Parathyroid adenoma (tissue), 2 donors: Measurements from ENCODE around the gene RNF125.
"Not testable (repeated sequence)": the region's sequence is repeated elsewhere in the genome, so short reads cannot be mapped to it uniquely, and the experiment has no call there.

Experiments
- H2AFZ ChIP-seq: fragments of 300-600 bp; sonication (generic); one replicate; pipeline ENCODE4 v1.7.0; 2017; ENCODE audit warnings: antibody characterized with exemption, mild to moderate bottlenecking
- H3K27ac ChIP-seq: fragments of 300-600 bp; sonication (generic); one replicate; pipeline ENCODE4 v1.7.0; 2017
- H3K27me3 ChIP-seq: fragments of 300-600 bp; sonication (generic); one replicate; pipeline ENCODE4 v1.7.0; 2017; ENCODE audit warnings: low read length; ENCODE audit not compliant: control insufficient read depth, insufficient read depth
- H3K36me3 ChIP-seq: fragments of 300-600 bp; sonication (generic); one replicate; pipeline ENCODE4 v1.7.0; 2017; ENCODE audit warnings: low read length; ENCODE audit not compliant: control insufficient read depth, insufficient read depth
- H3K4me1 ChIP-seq: fragments of 300-600 bp; sonication (generic); one replicate; pipeline ENCODE4 v1.7.0; 2017; ENCODE audit warnings: control low read depth
- H3K4me2 ChIP-seq: fragments of 300-600 bp; sonication (generic); one replicate; pipeline ENCODE4 v1.7.0; 2017; ENCODE audit warnings: low read length
- H3K4me3 ChIP-seq: fragments of 300-600 bp; sonication (generic); one replicate; pipeline ENCODE4 v1.7.0; 2017; ENCODE audit warnings: low read depth, low read length
- H3K79me2 ChIP-seq: fragments of 300-600 bp; sonication (generic); one replicate; pipeline ENCODE4 v1.7.0; 2017; ENCODE audit warnings: control low read depth
- H3K9ac ChIP-seq: fragments of 300-600 bp; sonication (generic); one replicate; pipeline ENCODE4 v1.7.0; 2017; ENCODE audit warnings: mild to moderate bottlenecking
- H3K9me3 ChIP-seq: fragments of 300-600 bp; sonication (generic); one replicate; pipeline ENCODE4 v1.7.0; 2017; ENCODE audit warnings: low read length; ENCODE audit not compliant: control insufficient read depth
- TF ChIP-seq, protein P1 (sequence below): fragments of 300-600 bp; sonication (generic); IDR thresholded peaks from one replicate; pipeline ENCODE4 v1.7.0; 2017; ENCODE audit warnings: antibody characterized with exemption, mild to moderate bottlenecking
- donor health status: primary hyperparathyroidism.

RNF125 gene

DNA sequence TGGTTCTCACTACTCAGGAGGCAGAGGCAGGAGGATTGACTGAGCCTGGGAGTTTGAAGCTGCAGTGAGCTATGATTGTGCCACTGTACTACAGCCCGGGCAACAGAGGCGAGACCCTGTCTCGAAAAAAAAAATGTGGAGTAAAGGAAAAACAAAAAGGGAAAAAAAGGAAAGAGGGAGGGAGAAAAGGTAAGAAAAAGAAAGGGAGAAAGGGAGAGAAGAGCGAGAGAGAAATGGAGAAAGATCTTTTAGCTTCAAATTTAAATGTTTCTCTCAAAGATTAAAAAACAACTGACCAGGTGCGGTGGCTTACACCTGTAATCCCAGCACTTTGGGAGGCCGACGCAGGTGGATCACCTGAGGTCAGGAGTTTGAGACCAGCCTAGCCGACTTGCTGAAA, 65.2 kb downstream of the RNF125 start:
- H3K9ac ChIP-seq = no peak overlapping the region
- H3K4me2 ChIP-seq = no peak overlapping the region
- no peak overlapping the region for H3K4me3 ChIP-seq
- H2AFZ ChIP-seq = no peak overlapping the region
- H3K9me3 ChIP-seq = no peaks in the 10 kb centered on the region
- TF ChIP-seq, protein P1, sequence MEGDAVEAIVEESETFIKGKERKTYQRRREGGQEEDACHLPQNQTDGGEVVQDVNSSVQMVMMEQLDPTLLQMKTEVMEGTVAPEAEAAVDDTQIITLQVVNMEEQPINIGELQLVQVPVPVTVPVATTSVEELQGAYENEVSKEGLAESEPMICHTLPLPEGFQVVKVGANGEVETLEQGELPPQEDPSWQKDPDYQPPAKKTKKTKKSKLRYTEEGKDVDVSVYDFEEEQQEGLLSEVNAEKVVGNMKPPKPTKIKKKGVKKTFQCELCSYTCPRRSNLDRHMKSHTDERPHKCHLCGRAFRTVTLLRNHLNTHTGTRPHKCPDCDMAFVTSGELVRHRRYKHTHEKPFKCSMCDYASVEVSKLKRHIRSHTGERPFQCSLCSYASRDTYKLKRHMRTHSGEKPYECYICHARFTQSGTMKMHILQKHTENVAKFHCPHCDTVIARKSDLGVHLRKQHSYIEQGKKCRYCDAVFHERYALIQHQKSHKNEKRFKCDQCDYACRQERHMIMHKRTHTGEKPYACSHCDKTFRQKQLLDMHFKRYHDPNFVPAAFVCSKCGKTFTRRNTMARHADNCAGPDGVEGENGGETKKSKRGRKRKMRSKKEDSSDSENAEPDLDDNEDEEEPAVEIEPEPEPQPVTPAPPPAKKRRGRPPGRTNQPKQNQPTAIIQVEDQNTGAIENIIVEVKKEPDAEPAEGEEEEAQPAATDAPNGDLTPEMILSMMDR = no peak
- no peak overlapping the region for H3K27ac ChIP-seq
- no peaks in the 10 kb centered on the region for H3K4me1 ChIP-seq
- H3K36me3 ChIP-seq = no peaks in the 10 kb centered on the region
- H3K79me2 ChIP-seq = no peaks in the 10 kb centered on the region
- no peaks in the 10 kb centered on the region for H3K27me3 ChIP-seq

DNA sequence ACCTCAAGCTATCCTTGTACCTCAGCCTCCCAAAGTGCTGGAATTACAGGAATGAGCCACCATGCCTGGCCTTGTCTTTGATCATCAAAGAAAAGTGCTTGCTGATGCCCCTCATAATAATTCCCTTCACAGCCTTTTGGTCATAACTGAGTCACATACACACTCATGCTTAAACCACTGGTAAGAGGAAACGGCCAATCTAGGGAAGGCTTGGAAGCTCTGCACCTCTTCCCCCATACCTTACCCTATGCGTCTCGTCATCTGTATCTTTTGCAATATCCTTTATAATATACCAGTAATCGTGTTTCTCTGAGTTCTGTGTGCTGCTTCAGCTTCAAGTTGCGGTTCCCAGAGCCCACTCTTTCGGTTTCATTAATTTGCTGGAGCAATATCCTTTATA, 68.3 kb downstream of the RNF125 start:
- no peak overlapping the region for H2AFZ ChIP-seq
- no peak overlapping the region for H3K9ac ChIP-seq
- no peak overlapping the region for H3K27ac ChIP-seq
- no peaks in the 10 kb centered on the region for H3K36me3 ChIP-seq
- TF ChIP-seq, protein P1 = no peak
- H3K9me3 ChIP-seq = no peaks in the 10 kb centered on the region
- no peaks in the 10 kb centered on the region for H3K79me2 ChIP-seq
- H3K4me2 ChIP-seq = no peak overlapping the region
- no peak overlapping the region for H3K4me3 ChIP-seq
- H3K27me3 ChIP-seq = no peaks in the 10 kb centered on the region
- no peaks in the 10 kb centered on the region for H3K4me1 ChIP-seq

DNA sequence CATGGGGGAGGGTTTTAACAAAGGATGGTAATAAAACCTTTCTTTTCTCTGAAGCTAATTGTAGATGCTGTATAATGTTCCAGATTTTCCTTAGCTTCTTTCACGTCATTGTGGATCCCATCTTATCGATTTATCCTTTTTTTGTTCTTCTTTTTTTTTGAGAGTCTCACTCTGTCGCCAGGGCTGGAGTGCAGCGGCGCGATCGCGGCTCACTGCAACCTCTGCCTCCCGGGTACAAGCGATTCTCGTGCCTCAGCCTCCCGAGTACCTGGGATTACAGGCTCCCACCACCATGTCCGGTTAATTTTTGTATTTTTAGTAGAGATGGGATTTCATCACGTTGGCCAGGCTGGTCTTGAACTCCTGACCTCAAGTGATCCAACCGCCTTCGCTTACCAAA, 72.2 kb downstream of the RNF125 start:
- not testable (repeated sequence) for H3K9ac ChIP-seq, H3K4me1 ChIP-seq, H3K4me3 ChIP-seq, H2AFZ ChIP-seq, H3K27ac ChIP-seq, H3K36me3 ChIP-seq, H3K27me3 ChIP-seq, H3K4me2 ChIP-seq, H3K9me3 ChIP-seq
- peaks cover 17% of the 10 kb centered on the region for H3K79me2 ChIP-seq

DNA sequence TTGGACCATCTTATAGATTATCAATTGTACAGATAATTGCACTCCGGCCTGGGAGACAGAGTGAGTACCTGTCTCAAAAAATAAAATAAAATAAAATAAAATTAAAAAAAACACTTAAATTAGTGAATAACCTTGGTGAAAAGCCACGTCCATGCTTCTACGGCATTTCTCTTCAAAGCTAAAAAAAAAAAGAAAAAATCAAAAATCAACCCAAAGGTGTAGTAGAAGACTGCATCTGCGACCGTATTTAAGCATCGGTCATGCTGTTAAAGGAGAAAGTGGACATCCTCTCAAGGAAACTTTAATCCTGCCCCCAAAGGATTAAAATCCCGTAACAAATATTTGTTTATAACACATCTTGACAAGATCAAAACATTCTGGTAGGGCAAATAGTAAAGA, 72.7 kb downstream of the RNF125 start:
- H2AFZ ChIP-seq = peak overlapping the region; percentile 100
- peak overlapping the region; percentile 97 for H3K4me2 ChIP-seq
- H3K4me1 ChIP-seq = peaks cover 10% of the 10 kb centered on the region
- H3K27ac ChIP-seq = peak overlapping the region; percentile 99
- H3K27me3 ChIP-seq = no peaks in the 10 kb centered on the region
- TF ChIP-seq, protein P1 = no peak
- peak overlapping the region; percentile 99 for H3K9ac ChIP-seq
- H3K79me2 ChIP-seq = peaks cover 22% of the 10 kb centered on the region
- H3K9me3 ChIP-seq = no peaks in the 10 kb centered on the region
- H3K4me3 ChIP-seq = peak overlapping the region; percentile 89
- no peaks in the 10 kb centered on the region for H3K36me3 ChIP-seq

DNA sequence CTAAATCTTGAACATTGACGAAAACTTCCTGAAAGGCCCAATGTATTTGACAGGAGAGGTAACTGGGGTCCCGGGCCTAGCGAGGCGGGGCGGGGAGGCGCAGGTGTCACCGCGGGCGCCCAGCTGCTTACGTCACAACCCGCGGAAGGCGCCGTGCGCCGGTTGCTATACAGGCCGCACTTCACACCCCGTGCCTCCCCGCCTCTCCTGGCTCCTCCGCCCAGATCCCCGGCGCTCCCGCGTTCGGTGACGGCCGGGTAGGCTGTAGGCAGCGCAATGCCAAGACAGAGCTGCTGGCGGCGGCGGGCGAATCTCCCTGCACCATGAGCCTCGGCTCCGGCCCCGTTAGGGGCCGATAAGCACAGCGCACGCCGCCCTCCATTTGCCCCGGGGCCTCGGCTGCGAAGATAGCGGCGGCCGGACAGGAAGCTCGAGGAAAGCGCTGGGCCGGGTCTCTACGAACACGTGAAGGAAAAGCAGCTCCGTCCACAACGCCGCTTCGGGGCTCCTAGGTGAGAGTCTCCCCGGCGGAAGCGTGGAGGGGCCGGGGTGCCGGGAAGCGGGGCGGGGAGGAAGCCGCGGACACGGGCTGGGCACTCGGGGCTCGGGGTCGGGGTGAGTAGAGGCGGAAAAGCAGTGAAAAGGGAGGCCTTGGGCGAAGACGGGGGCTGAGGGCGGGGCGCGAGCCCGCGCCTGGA, 73.2 kb downstream of the RNF125 start, which contains the start of gene RNF138:
TSS of gene RNF138 (plus strand) at position 151 of the 698 bp plus-strand sequence. CDS start 903 bp downstream, outside the sequence.
- Histone ChIP-seq H3K36me3 (no peaks in the 10 kb centered on the region), H3K4me2 (peak within 1 kb of the TSS; percentile 97), H3K9ac (peak within 1 kb of the TSS; percentile 99), H2AFZ (peak within 1 kb of the TSS; percentile 100), H3K4me1 (peaks cover 10% of the 10 kb centered on the region), H3K79me2 (peaks cover 28% of the 10 kb centered on the region), H3K4me3 (peak within 1 kb of the TSS; percentile 89), H3K27me3 (no peaks in the 10 kb centered on the region), H3K27ac (peak within 1 kb of the TSS; percentile 99), H3K9me3 (no peaks in the 10 kb centered on the region)
- TF ChIP-seq, protein P1 = peak; percentile 10
